B cell (primary cell): ENCODE data around the gene MEIS2.

Source experiments
- EZH2 ChIP-seq: IDR thresholded peaks from 2 replicates; pipeline ENCODE4 v1.6.1; 2012; ENCODE audit warnings: borderline replicate concordance, low read depth, mild to moderate bottlenecking, moderate library complexity, low read length; ENCODE audit not compliant: insufficient read depth, poor library complexity, severe bottlenecking
- TF ChIP-seq, protein P1 (sequence below): fragments of 200-600 bp; IDR thresholded peaks from one replicate; pipeline ENCODE4 v1.8.0; 2022; ENCODE audit warnings: antibody characterized with exemption, mild to moderate bottlenecking

DNA sequence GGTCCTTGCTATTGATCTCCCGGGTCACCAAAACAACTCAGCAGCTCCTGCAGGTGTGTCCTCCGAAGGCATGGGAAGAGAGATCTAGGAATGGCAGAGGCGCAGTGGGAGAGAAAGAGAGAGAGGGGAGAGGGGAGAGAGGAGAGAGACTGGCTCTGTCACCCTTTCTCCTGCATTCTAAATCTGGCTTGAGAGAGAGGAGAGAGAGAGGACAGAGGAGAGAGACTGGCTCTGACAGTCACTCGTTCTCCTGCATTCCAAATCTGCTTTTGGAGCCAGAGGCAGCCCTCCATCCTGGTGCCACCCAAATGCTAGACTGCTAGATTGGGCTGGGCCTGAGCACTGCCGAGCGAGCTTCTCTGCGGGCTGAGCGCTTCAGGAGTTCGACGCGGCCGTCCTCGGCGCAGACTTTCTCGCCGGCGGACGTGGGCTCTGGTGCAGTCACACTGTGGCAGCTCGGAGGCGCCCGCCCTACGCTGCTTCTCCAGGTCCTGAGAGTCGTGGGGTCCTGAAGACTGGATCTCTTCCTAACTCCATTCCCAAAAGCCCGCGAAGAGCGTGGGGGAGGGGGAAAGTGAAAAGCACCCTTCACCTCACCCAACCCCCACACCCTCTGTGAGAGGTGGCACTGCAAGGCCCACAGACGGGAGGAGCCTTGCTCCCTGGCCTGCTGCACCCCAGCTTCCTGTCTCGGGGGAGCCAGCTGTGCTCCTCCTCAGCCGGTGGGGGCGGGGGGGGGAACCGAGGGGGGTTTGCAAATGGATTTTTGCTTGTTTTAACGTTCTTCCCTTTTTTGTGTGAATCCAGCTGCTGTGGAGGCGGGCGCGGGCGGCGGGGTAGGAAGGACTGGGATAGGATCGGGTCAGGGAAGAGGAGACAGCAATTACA is 222.3 kb downstream of the MEIS2 start:
- TF ChIP-seq, protein P1, sequence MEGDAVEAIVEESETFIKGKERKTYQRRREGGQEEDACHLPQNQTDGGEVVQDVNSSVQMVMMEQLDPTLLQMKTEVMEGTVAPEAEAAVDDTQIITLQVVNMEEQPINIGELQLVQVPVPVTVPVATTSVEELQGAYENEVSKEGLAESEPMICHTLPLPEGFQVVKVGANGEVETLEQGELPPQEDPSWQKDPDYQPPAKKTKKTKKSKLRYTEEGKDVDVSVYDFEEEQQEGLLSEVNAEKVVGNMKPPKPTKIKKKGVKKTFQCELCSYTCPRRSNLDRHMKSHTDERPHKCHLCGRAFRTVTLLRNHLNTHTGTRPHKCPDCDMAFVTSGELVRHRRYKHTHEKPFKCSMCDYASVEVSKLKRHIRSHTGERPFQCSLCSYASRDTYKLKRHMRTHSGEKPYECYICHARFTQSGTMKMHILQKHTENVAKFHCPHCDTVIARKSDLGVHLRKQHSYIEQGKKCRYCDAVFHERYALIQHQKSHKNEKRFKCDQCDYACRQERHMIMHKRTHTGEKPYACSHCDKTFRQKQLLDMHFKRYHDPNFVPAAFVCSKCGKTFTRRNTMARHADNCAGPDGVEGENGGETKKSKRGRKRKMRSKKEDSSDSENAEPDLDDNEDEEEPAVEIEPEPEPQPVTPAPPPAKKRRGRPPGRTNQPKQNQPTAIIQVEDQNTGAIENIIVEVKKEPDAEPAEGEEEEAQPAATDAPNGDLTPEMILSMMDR = no peak
- no peak for TF ChIP-seq EZH2
